Stimulated activated CD8-positive, alpha-beta memory T cell treated with anti-CD3 and anti-CD28 coated beads, Interleukin-7, amount 100 ng/mL, for 48 hours (primary cell): ENCODE data around the gene CFAP119.

Experiments
- DNase-seq, 2 donors: peaks; one replicate each; pipeline ENCODE4 v3.0.0-alpha.2; 2020; ENCODE audit warnings: low read depth in 1 of 2; ENCODE audit errors: extremely low read depth in 1 of 2

CFAP119 gene

DNA sequence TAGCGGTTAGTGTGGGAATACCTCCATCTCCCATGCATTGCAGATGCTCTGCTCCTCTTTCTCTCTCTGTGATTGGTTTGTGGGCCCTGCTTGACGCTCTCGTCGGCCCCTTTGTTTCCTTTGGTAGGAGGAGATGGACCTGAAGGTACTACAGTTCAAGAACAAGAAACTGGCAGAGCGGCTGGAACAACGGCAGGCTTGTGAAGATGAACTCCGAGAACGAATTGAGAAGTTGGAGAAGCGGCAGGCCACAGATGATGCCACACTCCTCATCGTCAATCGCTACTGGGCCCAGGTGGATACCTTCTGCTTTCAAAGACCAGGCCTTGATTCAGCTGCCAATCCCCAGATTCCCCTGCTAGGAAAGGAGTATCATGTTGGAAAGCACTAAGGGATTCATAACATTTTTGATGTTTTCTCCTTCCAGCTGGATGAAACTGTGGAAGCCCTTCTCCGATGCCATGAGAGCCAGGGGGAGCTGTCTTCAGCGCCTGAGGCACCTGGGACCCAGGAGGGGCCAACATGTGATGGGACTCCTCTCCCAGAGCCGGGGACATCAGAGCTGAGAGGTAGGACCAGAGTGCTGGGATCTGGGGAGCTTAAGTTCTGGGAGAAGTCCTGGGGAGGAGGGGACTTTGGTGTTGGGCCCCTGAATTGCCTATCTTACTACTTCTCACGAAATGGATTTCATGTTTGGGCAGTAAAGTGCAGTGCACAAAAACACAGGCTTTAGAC is 1.3 kb upstream of the CFAP119 start:
- no peak for DNase-seq

DNA sequence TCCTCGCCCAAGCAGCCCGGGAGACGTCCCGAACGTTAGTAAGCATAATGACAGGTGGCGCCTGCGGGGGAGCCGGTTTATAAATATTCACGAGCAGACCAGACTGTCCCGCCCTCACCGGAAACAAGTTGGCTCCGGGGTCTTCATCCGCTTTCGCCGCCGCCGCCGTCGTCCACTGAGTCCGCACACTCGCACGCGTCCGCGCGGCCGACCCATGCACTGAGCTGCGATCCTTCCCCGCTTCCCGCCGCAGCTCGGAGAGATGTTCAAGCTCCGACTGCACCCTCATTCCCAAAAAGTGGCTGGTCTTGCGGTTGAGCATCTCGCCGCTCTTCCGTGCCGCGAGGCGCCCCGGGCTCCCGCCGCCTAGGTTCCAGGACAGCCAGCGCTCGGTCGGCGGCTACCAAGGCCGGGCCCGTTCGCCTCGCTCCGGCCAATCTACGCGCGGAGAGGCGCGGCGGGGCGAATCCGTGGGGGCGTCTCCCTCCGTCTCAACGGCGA is 385 bp downstream of the CFAP119 start:
- no peak for DNase-seq

DNA sequence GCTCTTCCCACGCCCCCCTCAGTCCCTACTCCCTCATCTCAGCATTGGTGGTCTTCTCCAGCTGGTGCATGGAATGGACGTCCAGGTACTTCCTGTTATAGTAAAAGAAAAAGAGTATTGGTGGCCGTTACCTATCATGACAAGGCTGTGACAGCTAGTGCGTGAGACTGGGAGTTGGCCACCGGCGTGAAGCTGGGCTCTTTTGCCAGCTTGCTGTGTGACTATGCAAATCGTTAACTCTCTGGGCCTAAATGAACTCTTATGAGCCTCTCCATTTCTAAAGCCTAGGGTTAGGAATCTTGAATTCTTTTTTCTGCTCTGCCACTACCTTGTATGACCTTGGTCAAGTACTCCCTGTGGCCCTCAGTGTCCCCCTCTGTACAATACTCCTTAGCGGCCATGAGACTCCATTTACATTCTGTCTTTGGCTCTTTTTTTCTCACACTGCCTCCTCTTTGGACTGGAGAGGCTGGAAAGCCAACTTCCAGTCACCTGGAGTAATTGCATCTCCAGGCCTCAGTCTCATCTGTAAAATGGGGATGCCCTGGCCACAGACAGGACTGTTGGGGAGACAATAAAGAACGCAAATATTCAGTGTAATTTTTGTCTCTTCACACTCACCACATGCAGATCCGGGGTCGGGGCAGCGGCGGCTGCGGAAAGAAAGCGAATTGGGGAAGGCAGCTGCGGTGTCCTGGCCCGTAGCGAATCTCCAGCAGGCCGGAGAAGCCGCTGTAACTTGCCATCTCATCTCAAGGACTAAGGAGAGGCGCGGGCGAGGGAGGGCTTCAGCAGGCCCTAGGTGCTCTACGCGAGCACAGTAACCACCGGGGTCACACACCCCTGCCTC is 1.1 kb downstream of the CFAP119 start:
- no peak for DNase-seq

DNA sequence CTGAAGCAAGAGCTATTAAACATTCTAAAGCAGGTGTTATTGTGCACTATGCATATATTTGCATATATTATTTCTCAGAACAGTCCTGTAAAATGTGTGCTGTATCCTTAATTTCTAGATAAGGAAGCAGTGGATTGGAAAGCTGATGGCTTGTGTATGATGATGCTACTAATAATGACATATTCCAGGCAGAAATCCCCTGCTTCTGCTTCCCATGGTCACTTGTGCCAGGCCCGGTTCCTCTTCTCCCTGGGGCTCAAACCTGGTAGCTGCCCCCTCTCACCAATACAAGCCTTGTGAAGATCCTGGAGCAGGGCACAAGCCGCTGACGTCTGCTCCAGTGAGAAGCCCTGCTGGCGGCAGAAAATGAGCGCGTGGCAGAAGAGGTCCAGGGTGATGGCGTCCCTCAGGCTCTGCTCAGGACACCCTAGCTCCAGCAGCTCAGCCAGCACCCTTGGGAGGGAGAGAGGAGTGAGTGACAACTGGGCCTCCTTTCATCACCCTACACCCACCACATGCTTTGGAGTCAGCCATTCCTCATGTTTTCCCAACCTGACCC is 1.8 kb downstream of the CFAP119 start:
- no peak for DNase-seq

DNA sequence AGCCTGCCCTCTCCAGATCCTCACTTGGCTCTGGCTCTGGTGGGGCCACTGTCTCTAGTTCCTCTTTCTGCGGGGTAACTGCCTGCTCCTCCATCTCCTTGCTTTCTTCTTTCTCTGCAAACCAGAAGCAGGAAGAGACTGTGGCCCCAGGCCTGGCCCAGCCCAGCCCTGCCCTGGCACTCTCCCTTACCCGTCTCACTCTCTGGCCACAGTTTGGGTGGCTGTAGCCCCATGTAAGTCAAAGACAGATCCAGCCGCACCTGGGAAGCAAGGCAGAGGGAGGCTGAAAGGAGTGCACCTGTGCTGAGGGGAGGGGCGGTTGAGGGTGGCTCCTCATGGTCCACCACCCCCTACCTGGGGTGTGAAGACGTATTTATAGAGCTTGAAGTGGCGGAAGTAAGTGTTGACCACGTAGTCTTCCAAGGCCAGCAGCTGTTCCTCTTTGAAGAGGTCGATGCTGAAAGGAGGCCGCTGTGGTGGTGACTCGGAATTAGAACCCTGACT is 2.8 kb downstream of the CFAP119 start:
- DNase-seq, result no peak

DNA sequence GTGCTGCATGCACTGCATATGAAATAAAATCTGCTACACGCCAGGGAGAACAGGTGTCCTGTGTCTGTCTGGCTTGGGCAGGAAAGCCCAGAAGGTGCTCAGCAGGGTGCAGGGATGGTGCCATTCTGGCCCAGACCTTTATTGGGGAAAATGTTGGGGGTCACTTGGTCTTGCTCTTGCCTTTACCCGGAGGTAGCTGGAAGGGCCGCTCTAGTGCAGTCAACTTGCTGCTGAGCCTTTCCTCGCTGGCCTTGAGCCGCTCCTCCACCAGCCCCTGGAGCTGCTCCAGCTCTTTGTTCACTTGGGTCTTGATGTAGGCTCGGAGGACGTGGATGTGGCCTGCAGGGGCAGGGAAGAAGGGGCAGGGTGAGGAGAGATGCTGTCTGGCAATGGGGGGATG is 4.5 kb downstream of the CFAP119 start:
- no peak for DNase-seq

DNA sequence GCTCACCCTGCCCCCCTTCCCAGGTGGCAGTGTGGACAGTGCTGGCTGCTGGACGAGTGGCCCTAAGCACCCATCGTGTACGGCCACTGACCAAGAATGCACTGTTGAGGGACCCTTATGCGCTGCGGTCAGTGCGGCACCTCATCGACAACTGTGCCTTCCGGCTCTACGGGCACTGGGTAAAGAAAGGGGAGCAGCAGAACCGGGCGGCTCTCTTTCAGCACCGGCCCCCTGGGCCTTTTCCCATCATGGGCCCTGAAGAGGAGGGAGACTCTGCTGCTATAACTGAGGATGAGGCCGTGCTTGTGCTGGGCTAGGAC is 5.1 kb downstream of the CFAP119 start:
- no peak for DNase-seq

DNA sequence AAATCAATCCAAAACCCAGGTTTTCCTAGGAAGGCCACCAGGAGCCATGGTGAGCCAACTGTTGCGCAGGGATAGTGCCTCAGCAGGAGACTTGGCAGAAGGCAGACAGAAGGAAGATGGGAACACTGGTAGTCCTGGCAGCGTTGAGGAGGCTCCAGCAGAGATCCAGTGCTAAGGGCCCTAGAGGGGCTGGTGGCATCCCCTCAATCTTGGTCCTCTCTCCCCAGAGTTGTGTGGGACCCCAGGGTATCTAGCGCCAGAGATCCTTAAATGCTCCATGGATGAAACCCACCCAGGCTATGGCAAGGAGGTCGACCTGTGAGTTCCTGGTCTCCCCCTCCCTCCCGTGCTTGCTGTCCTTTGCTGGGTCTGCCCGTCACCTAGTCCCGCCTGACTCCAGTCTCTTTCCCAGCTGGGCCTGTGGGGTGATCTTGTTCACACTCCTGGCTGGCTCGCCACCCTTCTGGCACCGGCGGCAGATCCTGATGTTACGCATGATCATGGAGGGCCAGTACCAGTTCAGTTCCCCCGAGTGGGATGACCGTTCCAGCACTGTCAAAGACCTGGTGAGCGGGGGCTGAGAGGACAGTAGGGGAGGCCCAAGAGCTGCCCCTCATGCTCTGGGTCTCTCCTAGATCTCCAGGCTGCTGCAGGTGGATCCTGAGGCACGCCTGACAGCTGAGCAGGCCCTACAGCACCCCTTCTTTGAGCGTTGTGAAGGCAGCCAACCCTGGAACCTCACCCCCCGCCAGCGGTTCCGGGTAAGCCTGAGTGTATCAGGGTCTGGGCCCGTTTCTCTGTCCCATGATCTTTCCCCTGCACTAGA is 5.7 kb downstream of the CFAP119 start:
- DNase-seq, result no peak

DNA sequence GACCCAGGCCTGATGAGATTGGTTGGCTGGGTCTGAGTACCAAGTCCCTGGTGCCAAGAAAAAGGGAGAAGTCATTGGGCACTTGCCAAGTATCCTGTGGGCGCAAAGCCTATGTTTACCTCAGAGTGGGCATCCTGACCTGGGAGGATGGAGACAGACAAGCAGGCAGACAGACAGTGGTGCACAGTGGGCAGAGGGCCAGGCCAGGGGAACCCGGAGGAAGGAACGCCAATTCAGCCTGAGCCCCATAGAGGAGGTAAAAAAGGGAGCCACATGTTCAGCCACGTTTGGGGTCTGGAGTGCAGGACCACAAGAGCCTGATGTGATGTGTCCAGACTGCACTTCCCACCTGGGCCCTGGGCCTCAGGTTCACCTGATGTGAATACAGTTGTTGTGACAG is 8.3 kb downstream of the CFAP119 start:
- DNase-seq, result no peak

DNA sequence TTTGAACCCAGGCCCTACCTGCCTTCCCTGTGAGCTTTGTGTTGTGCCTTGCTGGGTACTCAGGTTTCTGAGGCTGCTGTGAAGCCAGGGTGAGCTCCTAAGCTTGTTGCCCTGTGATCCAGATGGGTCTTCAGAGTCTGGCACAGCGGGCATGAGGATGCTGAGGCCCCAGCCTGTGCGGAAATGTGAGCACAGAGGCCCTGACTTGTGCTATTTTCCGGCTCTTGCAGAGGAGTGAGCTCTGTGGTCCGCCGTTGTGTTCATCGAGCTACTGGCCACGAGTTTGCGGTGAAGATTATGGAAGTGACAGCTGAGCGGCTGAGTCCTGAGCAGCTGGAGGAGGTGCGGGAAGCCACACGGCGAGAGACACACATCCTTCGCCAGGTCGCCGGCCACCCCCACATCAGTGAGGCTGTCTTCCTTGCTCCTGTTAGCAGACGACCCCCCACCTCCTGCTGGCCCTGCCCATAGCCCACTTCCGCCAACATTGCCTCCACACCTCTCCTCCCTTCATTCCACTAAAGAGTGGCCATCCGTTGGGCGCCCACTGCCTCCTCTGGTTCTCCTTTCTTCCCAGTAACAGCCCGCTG is 10.9 kb downstream of the CFAP119 start:
- DNase-seq, result no peak

DNA sequence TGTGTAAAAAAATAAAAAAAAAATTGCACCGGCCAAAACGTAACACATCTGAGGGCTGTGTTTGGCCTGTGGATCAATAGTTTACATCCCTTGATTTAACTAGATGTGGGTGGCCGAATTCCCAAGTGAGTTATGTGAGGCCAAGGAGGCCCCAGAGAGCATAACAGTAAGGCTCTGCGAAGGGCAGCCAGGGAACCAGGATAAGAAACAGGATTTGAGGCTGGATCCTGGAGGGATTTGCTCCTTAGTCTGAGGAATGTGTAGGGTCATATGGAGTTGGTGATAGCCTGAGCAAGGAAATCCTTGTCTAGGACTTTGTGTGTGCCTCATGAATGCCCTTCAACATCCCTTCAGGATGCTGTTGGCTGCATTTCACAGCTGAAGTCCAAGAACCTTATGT is 11.7 kb downstream of the CFAP119 start:
- DNase-seq, result no peak

DNA sequence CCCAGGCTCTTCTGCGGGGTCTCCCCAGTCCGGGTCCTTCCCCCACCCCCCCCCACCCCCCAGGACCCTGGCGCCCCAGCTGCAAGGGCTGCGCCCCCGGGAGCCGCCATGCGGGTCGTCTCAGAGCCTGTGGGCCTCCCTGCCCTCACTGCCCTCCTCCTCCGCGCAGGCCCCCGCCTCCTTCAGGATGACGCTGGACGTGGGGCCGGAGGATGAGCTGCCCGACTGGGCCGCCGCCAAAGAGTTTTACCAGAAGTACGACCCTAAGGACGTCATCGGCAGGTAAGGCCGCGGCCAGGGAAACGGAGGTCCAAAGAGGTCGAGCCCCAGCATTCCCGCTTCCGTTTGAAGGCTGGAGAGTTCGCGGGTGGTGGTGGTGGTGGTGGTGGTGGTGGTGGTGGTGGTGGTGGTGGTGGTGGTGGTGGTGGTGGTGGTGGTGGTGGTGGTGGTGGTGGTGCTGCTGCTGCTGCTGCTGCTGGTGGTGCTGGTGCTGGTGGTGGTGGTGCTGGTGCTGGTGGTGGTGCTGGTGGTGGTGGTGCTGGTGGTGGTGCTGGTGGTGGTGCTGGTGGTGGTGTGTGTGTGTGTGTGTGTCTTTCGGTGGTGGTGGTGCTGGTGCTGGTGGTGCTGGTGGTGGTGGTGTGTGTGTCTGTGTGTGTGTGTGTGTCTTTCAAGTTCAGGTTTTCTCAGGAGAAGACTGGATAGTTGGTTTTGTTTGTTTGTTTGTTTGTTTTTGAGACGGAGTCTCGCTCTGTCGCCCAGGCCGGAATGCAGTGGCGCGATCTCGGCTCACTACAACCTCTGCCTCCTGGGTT is 13.0 kb downstream of the CFAP119 start:
- no peak for DNase-seq

DNA sequence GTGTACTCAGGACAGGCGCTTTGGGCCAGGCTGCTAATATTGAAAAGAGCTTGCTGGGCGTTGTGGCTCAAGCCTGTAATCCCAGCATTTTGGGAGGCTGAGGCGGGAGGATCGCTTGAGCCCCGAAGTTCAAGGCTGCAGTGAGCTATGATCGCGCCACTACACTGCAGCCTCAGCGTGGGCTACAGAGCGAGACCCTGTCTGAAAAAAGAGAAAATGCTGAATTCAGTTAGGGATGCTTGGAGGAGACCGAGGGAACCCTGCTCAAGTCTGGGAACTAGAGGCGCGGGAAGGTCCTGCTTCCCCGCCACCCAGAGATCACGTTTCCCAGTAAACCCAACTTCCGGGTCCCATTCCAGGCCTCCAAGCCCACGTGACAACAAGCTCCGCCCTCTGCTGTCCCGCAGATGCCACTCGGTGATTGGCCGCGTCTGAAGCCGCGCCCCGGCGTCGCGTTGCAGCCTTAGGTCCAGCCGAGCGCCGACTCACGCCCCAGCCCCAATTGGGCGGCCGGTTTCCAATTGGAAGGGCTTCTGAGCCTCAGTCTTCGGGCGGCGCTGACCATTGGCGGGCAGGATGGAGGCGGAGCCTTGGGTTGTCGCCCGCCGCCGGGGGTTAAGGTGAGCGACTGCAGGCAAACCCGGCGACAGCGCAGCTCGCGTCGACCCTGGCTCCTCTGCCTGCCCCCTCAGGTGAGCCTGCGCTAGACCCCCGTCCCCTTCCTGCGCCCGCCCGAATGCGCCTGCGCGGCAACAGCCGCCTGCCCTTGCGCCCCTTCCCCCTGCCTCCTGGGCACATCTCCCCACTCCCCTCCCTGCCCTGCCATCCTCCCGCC is 13.8 kb downstream of the CFAP119 start, which contains the start of gene PHKG2:
PHKG2 (plus strand) TSS at position 627 of the 835 bp plus-strand sequence. CDS start 396 bp downstream, outside the sequence.
- DNase-seq, result peak; percentile 97 to 98

DNA sequence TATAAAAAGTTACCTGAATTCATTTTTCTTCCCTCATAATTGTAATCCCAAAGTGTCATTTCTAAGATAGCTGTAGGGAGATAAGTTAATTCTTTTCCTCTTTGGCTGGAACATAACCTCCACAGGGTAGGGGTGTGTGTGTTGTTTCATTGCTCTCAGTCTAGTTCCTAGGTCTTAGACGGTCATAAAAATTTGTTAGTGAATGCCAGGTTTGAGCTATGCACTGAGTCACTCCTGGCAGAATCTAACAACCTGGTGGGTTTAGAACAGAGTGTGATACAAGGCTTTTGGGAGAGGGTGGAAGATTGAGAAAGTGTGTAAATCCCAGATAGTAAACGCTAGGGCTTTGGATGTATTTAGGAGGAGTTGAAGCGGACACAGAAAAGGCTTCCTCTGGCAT is 14.5 kb downstream of the CFAP119 start:
- no peak for DNase-seq

DNA sequence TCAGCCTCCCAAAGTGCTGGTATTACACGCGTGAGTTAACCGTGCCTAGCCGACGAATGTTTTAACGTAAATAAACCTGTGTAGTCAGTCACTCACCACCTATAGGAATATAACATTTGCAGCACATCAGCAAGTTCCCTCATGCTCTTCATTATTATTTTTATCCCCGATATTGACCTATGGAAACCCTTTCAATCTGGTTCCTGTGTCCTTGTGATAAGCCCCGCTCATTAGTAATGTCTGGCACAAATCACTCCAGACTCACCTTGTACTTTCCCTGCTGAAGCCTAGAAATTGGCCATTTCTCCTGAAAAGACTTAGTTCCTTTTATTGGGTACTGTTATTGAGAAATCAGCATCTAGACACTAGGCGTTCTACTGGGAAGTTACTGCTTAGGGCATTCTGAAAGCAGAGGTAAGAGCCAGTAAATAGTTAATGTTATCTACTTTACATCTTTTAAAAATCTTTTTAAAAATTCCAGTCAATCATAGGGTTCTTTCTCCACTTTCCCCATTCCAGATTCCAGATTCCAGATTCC is 15.2 kb downstream of the CFAP119 start:
- DNase-seq, result no peak

DNA sequence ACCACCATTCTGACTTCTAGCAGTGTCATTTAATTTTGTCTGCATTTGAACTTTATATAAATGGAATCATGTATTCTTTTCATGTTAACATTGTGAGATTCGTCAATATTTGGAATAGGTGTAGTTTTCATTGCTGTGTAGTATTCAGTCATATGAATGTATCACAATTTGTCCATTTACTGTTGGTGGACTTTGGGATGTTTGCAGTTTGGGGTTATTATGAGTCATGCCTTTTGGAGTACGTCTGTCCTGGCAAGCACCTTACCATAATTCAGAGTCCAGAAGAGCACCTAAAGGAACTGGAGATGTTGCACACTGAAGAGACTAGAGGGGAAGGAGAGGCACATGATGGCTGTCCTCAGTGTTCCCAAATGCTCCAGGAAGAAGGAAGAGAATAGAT is 16.8 kb downstream of the CFAP119 start:
- no peak for DNase-seq

DNA sequence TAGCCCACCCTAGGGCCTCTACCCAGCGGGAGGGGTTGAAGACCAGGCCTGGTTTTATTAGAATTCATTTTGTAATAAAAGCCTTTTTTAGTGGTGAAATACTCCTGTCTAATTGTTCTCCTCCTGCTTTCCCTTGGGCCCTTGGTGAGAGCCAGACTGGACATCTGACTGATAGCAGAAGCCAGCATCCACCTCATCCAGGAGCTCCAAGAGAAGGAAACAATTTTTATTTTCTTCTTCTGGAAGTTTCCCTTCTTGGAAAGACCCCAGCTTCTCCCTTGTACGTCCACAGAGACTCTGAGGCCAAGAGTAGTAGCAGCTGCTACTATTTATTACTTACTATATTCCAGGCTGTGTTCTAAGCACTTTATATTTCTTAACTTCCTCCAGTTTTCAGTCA is 17.7 kb downstream of the CFAP119 start:
- no peak for DNase-seq

DNA sequence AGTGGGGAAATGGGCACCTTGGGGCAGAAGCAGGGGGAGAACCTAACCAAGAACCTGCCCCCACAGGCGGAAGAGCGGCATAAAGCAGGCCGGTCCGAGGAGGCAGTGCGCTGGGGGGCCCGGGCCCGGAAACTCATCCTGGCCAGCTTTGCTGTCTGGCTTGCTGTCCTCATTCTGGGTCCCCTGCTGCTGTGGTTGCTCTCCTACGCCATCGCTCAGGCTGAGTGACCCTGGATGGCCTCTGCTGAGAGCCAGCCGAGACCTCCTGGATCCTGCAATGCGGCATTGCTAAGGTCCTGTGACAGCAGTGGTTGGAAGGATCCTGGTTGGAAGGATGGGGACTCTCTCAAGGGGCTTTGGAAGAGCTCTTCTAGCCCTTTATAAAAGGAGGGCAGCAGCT is 18.1 kb downstream of the CFAP119 start:
- no peak for DNase-seq
